Ascending aorta (tissue), 2 donors: Measurements from ENCODE around the gene NTNG2. TPM values are rescaled to one million over a fixed set of nuclear protein-coding genes. Genes with fewer than 3 reads are reported as not detected.
"Not testable (repeated sequence)": the region's sequence is repeated elsewhere in the genome, so short reads cannot be mapped to it uniquely, and the experiment has no call there.

Source experiments
- DNase-seq, 2 donors: peaks; one replicate each; pipeline ENCODE4 v3.0.0-alpha.2; 2019; ENCODE audit warnings: low spot score in 2 of 2
- H3K27ac ChIP-seq, 2 donors: fragments of 200-600 bp; sonication (generic); one replicate each; pipeline ENCODE4 v1.5.1; 2016 to 2017; ENCODE audit warnings: mild to moderate bottlenecking in 1 of 2
- H3K27me3 ChIP-seq: fragments of 200-600 bp; sonication (generic); one replicate; pipeline ENCODE4 v1.5.1; 2017
- H3K36me3 ChIP-seq, 2 donors: fragments of 200-600 bp; sonication (generic); one replicate each; pipeline ENCODE4 v1.5.1; 2016
- H3K4me1 ChIP-seq, 2 donors: fragments of 200-600 bp; sonication (generic); one replicate each; pipeline ENCODE4 v1.5.1; 2016 to 2017; ENCODE audit warnings: mild to moderate bottlenecking in 1 of 2
- H3K4me3 ChIP-seq, 2 donors: fragments of 200-600 bp; sonication (generic); one replicate each; pipeline ENCODE4 v1.5.1; 2016 to 2017; ENCODE audit warnings: mild to moderate bottlenecking in 1 of 2
- H3K9me3 ChIP-seq, 2 donors: fragments of 200-600 bp; sonication (generic); one replicate each; pipeline ENCODE4 v1.5.1; 2016
- CTCF ChIP-seq, 3 experiments: fragments of 200-600 bp in 2 of 3; fragments of 450-650 bp in 1 of 3; sonication (generic) in 2 of 3; IDR thresholded peaks; one replicate each; pipeline ENCODE4 v1.5.1; 2016 to 2019; ENCODE audit warnings: antibody characterized with exemption in 3 of 3, mild to moderate bottlenecking in 1 of 3, moderate library complexity in 1 of 3
- intact Hi-C: fragments of 100-400 bp; cut with DNase I; formaldehyde crosslinking; loops from one replicate; pipeline ENCODE4 v1.15.1; 2023
- total RNA-seq: library from RNA; depleted of rRNA; stranded (reverse); fragments of >200 nt; gene quantifications from one replicate; pipeline ENCODE4 v1.1.0, GENCODE V29; 2016

Gene NTNG2
- total RNA-seq, 1 donor from 2014 or later = 5.9 TPM

- H3K4me3 ChIP-seq = no peak overlapping the region
- H3K27me3 ChIP-seq = no peaks in the 10 kb centered on the region
- H3K4me1 ChIP-seq = no peaks in the 10 kb centered on the region
- TF ChIP-seq CTCF (IDR thresholded peaks at IDR 0.05) = no peak
- H3K36me3 ChIP-seq = peaks cover 63 to 86% of the 10 kb centered on the region in 2 donors
- H3K27ac ChIP-seq = no peak overlapping the region
- intact Hi-C loops = no loop called here
- DNase-seq = no peak
- no peaks in the 10 kb centered on the region for H3K9me3 ChIP-seq
Observed at GRCh38 chr9:132267660-132268059, 105.8 kb downstream of the NTNG2 start.

- intact Hi-C loops = loop anchor here (1.0 kb wide), 1 partner anchor 507 kb away; no protein-coding TSS in a partner anchor
- TF ChIP-seq CTCF (IDR thresholded peaks at IDR 0.05) = peak; percentile 58 to 82 (median 75)
- Histone ChIP-seq H3K27ac (no peak overlapping the region), H3K36me3 (peaks cover 64 to 86% of the 10 kb centered on the region in 2 donors), H3K4me1 (no peaks in the 10 kb centered on the region), H3K27me3 (no peaks in the 10 kb centered on the region), H3K9me3 (no peaks in the 10 kb centered on the region), H3K4me3 (no peak overlapping the region)
- peak in 1 of 2 donors; percentile 72 for DNase-seq
Observed at GRCh38 chr9:132268725-132269352, 107.0 kb downstream of the NTNG2 start.

- H3K9me3 ChIP-seq, DNase-seq, H3K27me3 ChIP-seq, H3K4me1 ChIP-seq, H3K27ac ChIP-seq, H3K4me3 ChIP-seq: not testable (repeated sequence)
- intact Hi-C loops = loop anchor here (1.0 kb wide), 1 partner anchor 508 kb away; no protein-coding TSS in a partner anchor
- H3K36me3 ChIP-seq = peaks cover 64 to 86% of the 10 kb centered on the region in 2 donors
Observed at GRCh38 chr9:132269704-132270516, 108.1 kb downstream of the NTNG2 start.

- no peaks in the 10 kb centered on the region for H3K4me1 ChIP-seq
- H3K36me3 ChIP-seq = peaks cover 68 to 92% of the 10 kb centered on the region in 2 donors
- H3K27me3 ChIP-seq = no peaks in the 10 kb centered on the region
- TF ChIP-seq CTCF (IDR thresholded peaks at IDR 0.05) = no peak
- DNase-seq = no peak
- H3K4me3 ChIP-seq = no peak overlapping the region
- no peaks in the 10 kb centered on the region for H3K9me3 ChIP-seq
- intact Hi-C loops = no loop called here
- no peak overlapping the region for H3K27ac ChIP-seq
Observed at GRCh38 chr9:132274861-132275260, 113.0 kb downstream of the NTNG2 start.

GRCh38 chr9:132283165-132283564, 121.3 kb downstream of the NTNG2 start:
- intact Hi-C loops = no loop called here
- peaks cover 75 to 97% of the 10 kb centered on the region in 2 donors for H3K36me3 ChIP-seq
- TF ChIP-seq CTCF (IDR thresholded peaks at IDR 0.05) = no peak

GRCh38 chr9:132283863-132284262, 122.0 kb downstream of the NTNG2 start:
- peaks cover 69 to 93% of the 10 kb centered on the region in 2 donors for H3K36me3 ChIP-seq
- intact Hi-C loops = no loop called here
- no peaks in the 10 kb centered on the region for H3K9me3 ChIP-seq
- no peak for DNase-seq
- TF ChIP-seq CTCF (IDR thresholded peaks at IDR 0.05) = no peak
- H3K4me3 ChIP-seq = no peak overlapping the region
- H3K4me1 ChIP-seq = no peaks in the 10 kb centered on the region
- no peaks in the 10 kb centered on the region for H3K27me3 ChIP-seq
- H3K27ac ChIP-seq = no peak overlapping the region

More at GRCh38 chr9:132283165-132283564, 121.3 kb downstream of the NTNG2 start:
- Histone ChIP-seq H3K4me1 (no peaks in the 10 kb centered on the region), H3K27me3 (no peaks in the 10 kb centered on the region), H3K4me3 (no peak overlapping the region), H3K27ac (no peak overlapping the region), H3K9me3 (no peaks in the 10 kb centered on the region)
- DNase-seq = no peak
